NCI-H1436 (cell line): Measurements from ENCODE around the gene SLC8A2.

Experiments used
- DNase-seq: peaks from one replicate; lab custom pipeline; 2025; lab: John Stamatoyannopoulos, UW

The SLC8A2 gene

DNA sequence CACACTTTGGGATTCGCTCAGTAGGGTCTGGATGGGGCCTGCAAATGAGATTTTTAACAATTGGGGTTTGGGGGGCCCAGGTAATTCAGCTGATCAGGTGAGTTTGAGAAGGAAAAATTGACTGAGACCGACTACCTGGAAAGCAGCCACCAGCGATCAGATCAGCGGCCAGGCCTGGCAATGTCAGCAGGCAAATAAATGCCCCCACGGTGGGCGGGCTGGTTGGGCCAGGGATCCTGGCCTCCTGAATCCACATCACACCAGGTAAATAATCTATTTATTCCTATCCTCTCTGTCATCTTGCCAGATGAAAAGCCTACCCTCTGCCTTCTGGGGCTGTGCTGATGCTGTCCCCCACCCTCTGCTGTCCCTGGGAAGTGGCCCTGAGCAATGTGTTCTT lies 33.8 kb upstream of the SLC8A2 start:
- DNase-seq, result no peak

DNA sequence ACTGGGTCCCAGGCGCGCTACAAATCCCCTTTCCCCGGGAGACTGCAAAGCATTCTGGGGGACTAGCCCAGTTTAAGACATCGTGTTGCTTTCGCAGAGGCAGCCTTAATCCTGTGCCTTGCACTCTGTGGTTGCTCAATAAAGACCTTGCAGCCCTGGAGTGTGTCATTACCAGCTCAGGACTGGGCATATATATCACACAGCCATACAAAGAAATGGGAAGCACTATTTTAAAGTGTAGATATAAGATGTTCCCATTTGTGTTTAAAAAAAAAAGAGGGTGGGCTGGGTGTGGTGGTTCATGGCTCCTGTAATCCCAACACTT lies 32.1 kb upstream of the SLC8A2 start:
- no peak for DNase-seq

DNA sequence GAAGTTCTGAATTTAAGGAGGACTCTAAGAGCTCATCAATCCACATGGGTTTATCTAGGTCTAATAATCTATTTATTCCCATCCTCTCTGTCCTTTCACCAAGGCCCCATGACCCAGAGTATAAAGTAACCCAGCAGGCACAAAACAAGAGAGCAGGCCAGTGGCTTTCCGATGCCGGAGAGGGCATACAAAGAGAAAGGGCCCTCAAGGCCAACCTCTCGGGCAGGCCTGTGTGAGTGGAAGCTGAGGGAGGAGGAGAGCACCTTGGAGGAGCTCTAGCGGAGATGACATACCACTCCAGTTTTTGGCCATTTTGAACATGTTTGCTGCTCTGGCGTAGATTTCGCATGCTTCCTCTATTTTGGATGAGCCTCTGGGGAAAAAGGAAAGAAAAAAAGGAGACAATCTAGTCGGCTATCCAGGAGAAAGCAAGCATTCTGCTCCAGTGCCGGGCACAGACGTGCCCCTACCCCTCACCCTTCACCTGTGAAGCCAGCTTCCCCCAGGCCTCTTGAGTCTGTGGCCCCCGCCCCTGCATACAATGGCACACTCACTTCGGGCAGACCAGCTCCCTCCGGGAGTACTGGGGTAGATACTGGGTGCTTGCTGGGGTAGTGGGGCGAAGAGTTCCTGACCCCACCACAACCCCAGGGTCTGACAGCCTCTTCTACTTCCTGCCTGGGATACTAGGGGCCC lies 31.6 kb upstream of the SLC8A2 start:
- DNase-seq, result no peak

DNA sequence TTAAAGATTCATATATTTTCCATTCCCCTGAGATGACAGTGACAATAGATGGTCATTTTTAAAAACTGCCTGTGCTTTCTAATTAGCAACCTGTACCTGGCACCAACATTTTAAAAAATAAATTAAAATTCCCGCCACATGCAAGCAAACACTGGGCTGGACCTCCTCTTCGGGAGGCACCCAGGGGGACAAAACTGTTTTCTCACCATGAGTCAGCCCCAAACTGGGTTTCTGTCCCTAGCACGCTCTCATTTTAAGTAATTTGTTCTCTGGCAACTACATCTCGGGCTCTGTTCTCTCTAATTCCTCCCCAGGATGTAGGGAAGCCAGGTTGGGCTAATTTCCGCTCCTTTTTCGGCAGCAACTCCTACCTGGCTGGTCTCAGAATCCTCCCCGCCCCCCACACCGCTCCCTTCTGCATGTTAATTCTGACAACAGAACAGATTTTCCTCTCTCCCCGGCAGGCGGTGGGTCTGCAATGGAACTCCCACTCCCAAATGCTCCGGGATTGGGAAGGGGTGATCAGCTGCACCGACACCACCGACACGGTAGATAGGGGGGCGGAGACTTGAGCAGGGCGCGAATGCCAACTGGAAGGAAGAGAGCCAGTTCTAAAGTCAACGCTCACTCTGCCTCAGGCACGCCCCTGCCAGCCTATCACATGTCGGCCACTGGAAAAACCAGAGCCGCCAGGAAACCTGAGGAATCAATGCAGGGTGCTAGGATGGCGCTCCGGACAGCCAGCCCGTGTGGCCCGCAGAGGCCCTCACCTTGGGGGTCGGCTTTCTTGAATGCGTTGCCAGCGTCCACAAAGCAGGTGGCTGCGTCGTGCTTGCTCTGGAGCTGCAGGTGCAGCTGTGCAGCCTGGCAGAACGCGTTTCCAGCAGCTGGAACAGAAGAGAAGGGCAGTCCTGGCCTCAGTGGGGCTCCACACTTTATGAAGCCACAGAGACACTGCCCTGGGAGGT lies 28.5 kb upstream of the SLC8A2 start:
- DNase-seq, result no peak

DNA sequence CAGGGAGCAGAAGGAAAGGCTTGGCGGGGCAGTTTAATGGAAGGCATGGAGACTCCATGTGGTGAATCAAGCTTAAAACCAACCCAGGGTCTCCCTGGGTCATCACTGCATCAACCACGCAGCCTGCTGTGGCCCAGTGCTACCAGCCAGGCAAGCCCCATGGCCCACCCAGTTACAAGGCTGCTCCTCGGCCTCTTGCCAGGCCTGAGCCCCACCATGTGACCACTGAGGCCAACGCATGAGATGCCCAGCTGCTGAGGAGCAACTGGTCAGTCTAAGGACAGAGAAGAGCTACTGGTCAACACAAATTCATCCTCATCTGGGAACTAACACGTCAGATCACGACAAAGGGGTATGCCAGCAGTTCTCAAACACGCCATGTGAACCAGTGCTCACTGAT lies 27.7 kb upstream of the SLC8A2 start:
- no peak for DNase-seq

DNA sequence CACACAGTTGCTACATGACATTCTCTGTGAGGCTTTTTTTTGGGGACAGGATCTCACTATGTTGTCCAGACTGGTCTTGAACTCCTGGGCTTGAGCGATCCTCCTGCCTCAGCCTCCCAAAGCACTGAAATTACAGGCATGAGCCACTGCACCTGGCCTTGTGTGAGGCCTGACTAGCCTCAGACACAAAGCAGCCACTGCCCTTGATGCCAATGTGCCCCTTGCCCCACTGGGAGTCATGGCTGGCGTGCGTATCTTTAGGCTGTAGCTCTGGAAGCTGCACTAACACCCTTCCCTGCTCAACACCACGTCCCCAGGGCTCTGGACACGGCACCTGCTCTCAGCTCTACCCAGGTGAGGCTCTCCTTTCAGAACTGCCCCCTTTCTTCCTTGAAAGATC lies 26.9 kb upstream of the SLC8A2 start:
- no peak for DNase-seq

DNA sequence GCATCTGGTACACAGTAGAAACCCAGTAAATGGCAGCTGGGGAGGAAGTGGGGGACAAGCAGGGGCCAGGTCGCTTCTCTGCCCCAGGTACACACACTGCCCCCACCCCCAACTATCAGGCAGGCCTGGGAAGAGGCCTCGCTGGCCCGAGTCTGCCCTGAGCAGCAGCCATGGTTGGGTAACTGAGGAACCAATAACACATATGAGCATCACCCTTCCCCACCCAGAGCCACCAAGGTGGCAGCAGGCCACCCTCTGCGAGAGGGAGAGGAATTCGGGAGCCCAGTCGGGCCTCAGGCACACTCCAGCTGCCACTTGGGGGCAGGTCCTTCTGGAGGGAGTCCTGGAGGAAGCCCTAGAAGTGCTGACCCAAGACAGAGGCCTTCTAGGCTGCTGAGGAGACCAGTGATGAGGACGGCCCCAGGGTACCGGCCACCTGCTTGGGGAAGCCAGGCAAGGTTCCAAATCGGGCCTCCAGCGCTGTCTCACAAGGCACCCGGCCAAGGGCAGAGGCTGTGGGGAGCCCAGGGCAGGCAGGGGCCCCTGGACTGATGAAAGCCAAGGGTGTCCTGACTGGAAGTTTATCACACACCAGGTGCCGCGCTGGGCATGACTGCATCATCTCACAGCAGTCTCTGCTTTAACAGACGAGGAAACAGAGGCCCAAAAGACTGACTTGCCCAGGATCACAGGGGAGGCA lies 26.3 kb upstream of the SLC8A2 start:
- DNase-seq, result no peak

DNA sequence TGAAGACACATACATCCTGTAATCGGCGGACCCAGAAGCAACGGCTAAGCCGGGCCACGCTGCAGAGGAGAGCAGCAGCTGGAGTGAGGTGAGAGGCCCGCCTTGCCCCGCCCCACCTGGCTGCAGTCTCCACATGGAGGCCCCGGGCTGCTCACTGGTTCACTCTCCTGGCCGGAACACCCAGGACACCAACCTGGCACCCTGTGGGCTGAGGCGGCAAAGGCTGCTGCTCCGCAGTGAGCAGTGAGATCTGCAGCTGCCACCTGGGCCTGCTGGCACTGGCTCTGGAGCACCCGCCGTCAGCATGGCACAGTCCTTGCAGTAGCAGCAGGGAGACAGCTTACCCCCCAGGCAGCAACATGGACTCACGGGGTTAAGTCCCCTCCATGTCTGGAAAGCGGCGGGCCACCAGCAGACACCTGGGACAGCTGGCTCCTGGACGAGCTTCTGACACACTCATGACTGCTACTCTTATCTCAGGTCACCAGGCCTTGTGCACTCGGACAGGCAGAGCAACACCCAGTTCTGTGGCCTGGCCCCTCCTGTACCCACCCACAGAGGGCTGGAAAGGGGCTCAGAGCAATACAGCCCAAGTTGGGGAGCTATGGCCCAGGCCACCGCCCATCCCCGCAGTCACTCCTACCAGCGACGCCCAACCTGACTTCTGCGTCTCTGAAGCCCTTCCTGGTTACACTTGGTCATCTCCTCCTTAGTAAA lies 25.5 kb upstream of the SLC8A2 start:
- no peak for DNase-seq

DNA sequence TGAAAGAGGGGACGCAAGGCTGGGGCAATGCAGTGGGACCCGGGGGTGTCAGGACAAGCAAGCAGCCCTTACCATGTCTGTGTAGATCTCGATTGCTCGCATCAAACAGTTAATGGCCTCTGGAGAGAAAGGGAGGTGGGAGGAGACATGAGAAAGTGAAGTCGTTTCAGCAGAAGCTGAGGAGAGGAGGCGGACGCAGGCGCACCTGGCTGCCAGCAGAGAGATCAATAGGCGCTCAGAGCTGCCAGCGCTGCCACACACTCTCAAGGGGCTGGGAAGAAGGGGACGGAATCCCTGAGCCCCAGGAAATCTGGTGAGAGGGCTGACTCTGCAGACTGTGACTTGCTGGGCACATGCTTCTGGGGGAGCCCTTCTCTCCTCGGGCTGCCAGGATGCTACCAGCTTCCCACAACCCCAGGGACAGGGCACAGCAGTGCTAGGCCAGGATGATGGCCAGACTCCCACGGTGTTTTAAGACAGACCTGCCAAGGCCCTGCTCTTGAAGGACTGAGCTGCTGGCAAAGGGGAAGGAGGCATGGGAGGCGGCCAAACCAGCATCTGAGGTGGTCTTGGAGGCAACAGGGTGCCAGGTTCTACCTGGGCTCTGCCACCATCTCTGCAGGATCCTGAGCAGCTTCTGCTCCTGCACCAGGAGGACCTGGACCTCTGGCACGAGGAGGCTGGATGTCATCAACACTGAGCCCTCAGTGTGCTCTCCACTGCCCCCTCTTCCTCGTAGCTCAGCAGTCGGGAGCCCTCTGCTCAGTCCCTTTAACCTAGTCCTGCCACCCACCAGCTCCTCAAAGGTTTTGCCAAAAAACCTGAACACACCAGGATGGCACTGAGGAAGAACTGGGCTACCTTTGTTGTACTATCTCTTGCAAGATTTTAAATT lies 24.0 kb upstream of the SLC8A2 start:
- peak; percentile 4 for DNase-seq

DNA sequence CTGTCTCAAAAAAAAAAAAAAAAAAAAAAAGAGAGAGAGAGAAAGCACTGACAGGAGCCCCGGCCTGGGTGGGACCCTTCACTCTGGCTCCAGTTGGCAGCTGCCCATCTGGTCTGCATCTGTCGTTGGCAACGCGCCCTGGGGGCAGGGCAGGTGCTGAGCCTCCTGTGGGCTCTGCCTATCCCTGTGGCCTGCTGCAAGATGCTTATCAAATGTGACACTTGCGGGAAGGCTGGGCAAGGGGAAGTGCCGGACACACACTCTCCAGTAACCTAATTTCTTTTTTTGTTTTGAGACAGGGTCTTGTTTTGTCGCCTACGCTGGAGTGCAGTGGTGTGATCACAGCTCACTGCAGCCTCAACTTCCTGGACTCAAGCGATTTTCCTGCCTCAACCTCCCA lies 23.0 kb upstream of the SLC8A2 start:
- DNase-seq, result no peak

DNA sequence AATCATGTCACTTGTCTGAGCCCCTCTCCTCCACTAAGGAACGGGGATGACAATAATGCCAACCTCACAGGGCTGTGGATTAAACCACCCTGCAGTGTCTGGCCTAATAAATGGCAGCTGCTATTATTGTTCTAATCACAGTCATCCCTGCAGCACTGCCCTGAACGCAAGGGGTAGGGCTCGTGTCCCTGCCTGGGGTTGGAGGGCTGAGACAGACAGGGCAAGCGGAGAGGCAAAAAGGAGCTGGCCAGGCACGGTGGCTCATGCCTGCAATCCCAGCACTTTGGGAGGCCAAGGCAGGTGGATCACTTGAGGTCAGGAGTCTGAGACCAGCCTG lies 22.5 kb upstream of the SLC8A2 start:
- no peak for DNase-seq

DNA sequence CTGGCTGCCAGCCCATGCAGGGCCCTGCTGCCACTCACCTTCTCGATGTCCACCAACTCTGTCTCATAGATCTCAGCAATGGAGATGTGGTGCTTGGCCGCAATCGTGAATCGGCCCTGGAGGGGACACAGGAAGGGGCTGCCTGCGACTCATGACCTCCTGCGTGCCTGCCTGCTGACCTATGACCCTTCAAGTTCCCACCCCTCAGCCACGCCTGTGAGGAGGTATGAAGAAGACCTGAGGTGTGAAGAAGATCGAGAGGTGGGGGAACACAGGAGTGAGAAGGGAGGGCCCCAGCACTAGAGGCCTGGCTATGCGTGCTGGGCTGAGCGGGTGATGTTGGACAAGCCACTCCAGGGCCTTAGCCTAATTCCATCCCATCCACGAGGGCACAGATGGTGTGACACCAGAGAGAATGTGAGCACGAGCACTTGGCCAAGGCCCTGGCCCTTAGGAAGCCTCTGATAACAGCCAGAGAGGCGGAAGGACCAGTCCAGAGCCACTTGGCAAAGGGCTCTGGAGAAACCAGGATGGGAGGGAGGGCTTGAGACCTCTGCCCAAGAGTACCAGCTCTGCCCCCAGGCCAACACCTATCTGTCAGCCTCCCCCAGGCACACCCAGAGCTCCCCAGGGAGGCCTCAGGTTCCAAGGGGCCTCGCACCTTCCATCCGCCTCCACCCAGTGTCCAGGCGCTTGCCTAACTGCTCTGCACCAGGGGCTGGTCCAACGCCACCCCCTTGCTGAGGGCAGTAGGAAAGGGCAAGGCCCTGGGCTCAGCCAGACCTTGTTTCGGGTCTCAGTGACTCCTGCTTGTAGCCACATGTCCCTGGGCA lies 21.9 kb upstream of the SLC8A2 start:
- DNase-seq, result no peak

DNA sequence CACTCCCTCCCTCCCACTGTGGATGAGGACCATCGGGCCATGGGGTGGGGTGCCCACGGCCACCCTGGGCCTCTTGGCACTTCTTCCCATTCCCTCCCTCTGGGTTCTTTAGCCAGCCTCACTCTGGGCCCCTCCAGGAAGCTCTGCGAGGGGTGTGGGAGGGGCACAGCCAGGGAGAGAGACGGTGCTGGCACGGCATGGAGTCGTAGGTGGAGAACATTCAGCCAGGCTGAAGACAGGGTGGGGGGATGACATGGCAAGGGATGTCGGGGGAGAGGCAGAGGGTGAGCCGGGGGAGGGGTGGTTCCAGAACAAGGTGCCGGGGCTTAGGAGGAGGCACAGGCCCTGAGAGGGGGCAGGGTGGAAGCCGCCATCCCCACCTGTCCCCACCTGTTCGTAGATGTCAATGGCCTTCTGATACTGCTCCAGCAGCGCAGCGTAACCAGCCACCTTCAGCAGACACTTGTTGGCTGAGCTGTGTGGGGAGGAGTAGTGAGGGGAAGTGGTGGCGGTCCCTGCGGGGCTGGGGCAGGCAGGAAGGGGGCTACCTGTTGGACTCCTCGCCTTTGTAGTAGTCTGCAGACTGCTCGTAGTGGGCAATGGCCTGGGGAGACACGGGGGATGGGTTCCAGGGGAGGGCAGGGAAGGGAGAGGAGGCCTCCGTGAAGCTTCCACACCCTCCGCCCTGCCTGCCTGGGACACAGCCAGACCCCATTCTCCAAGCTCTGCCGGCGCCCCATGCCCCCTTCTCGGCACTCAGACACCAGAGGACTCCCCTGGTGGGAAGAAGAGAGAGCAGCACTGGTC lies 21.1 kb upstream of the SLC8A2 start:
- no peak for DNase-seq

DNA sequence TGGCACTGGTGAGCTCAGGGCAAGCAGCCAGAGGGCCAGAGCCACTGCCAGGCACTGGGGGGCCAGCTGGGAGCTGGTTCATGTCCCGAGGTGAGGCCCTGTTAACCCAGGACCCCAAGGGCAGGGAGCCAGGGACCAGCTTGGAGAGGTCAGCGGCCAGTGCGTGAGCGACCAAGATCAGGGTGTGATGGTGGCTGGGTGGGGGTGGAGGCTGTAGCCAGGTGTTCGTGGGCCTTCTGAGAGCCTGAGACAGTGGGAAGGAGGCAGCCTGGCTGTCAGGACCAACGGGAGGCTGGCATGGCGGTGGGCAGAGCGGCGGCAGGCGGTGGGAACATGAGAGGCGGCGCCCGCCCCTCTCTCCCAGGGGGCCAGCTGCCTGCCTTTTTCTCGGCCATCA lies 20.4 kb upstream of the SLC8A2 start:
- DNase-seq, result no peak

DNA sequence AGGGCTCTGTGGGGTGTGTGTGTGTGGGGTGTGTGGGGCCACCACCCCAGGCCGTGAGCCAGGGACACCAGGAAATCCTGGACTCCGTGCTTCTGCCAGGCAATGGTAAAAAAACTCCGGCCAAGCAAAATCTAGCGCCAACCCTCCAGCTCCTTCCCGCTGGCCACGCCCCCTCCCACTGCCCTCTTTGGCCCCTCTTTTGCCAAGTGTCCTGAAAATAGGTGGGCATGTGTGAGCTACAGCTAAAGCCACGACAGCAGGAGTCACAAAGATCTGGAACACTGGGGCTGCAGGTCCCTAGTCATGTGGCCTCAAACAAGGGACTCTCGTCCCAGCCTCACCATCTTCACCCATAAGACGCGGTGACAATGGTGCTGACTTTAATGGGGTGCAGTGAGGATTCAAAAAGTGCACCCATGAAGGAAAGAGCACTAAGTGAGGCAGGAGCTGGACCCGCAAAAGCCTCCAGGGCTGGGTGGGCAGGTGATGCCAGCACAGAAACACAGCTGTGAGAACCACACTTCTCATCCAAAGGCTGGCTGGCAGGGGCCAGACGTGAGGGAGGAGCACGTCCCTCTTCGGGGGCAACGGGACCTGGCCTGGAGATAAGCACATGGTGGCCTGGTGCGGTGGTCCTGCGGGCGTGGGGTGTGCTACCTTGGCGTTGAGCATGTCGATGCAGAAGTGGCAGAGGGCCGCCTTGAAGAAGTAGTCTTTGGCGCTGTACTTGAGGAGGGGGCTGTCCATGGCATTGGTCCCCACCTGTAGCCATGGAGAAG lies 19.9 kb upstream of the SLC8A2 start:
- no peak for DNase-seq

DNA sequence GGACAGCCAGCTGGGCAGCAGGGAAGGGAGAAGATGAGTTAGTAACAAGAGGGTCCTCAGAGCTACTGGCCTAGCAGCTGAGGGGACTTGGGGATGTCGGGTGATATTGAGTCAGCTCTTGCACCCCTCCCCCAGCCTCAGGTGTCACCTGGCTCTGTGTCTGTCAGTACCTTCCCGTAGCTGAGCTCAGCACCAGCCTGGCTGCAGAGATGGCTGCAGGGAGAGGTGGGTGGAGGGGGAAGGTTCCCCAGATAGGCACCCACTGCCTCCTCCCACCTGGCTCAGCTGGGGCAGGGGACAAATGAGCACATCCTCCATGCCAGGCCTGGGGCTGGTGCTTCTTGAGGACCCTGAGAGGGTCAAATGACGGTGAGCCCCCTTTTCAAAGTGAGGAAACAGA lies 19.2 kb upstream of the SLC8A2 start:
- DNase-seq, result no peak

DNA sequence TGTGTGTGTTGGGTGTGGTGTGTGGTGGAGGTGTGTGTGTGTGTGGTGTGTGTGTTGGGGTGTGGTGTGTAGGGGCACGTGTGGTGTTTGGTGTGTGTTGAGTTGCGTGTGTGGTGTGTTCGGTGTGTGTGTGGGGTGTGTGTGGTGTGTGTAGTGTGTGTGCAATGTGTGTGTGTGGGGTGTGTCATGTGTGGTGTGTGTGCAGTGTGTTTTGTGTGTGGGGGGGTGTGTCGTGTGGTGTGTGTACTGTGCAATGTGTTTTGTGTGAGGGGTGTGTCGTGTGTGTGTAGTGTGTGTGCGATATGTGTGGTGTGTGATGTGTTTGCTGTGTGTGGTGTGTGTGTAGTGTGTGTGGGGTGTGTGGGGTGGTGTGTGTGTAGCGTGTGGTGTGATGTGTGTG lies 18.3 kb upstream of the SLC8A2 start:
- no peak for DNase-seq

DNA sequence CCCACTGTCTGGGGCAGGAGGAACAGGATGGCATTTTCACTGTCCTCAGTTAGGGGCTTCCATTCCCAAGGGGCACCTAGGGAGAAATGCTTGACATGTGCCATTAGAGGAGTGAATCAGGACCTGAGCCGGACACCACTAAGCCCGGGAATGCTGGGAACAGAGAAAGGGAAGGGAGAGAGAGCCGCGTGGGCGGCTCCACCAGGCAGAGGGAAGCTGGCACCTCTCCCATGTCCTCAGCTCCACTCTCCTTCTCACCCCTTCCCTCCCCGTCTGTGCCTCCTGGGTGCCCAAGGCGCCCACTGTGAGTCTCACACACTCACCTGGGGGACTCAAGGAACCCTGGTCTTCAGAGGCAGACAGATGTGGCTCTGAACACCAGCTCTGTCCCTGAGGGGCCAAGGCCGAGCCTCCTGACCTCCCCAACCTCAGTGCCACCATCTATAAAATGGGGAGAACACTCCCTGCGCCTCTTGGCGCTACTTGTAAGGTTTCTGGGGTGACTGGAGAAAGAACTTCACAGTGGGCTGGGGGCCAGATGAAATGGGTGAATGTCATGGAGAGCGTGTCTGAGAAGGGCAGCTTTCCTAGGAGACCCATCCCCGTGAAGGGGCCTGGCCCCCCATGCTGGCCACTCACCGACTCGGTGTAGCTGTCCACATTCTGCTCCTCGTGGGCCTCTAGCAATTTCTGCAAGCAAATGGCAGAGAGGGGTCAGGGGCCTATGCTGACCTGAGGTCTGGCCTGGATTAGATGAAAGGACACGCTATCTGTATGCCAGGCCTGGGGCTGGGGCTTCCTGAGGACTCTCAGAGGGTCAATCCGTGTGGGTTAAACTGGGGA lies 17.6 kb upstream of the SLC8A2 start:
- no peak for DNase-seq
